GM12873 (cell line): Measurements from ENCODE around the gene LARGE1.

Source experiments
- TF ChIP-seq, protein P1 (sequence below): IDR thresholded peaks from 2 replicates; pipeline ENCODE4 v1.5.1; 2012; ENCODE audit warnings: low read depth, mild to moderate bottlenecking, moderate library complexity, low read length, control low read depth; ENCODE audit not compliant: insufficient read depth; ENCODE audit errors: missing control alignments

The LARGE1 gene

DNA sequence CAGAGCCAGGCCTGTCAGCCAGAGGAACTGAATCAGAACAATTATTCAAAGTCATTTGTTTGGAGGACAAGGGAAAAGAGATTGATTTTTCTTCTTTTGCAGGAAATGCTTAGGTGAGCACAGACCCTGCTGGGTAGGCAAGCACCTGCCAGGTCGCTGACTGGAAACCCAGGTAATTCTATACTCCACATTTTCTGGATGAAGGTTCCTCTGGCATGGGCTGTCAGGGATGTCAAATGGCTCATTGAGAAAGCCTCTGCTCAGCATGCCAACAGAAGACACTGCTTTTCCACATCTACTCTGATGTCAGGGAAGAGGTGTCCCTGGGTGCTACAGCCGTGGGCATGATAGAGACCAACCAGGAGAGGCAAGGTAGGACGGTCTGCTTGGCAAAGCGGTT lies 695.4 kb downstream of the LARGE1 start:
- TF ChIP-seq, protein P1, sequence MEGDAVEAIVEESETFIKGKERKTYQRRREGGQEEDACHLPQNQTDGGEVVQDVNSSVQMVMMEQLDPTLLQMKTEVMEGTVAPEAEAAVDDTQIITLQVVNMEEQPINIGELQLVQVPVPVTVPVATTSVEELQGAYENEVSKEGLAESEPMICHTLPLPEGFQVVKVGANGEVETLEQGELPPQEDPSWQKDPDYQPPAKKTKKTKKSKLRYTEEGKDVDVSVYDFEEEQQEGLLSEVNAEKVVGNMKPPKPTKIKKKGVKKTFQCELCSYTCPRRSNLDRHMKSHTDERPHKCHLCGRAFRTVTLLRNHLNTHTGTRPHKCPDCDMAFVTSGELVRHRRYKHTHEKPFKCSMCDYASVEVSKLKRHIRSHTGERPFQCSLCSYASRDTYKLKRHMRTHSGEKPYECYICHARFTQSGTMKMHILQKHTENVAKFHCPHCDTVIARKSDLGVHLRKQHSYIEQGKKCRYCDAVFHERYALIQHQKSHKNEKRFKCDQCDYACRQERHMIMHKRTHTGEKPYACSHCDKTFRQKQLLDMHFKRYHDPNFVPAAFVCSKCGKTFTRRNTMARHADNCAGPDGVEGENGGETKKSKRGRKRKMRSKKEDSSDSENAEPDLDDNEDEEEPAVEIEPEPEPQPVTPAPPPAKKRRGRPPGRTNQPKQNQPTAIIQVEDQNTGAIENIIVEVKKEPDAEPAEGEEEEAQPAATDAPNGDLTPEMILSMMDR, result no peak
